K562 treated with DMSO at 1 percent for 48 hours (cell line): Measurements from ENCODE around the gene ILK. TPM values are rescaled to one million over a fixed set of nuclear protein-coding genes. Genes with fewer than 3 reads are reported as not detected.

Source experiments
- total RNA-seq: library from RNA; unstranded; fragments of 300-600 nt; gene quantifications from 2 replicates; pipeline ENCODE4 v1.2.3, GENCODE V29; 2022; ENCODE audit warnings: low replicate concordance; ENCODE audit errors: extremely low read depth

Gene ILK
- 274 TPM in 1 of 2 replicates, not detected in the other for total RNA-seq

GRCh38 chr11:6603287-6604080 is at the start of gene ILK, which contains the start of gene RRP8:
Gene ILK, plus strand, starts transcription at chr11:6603774. Its CDS starts 498 bp downstream, at chr11:6604272.
Gene RRP8, minus strand, starts transcription at chr11:6603616. Its CDS starts 114 bp downstream, at chr11:6603502.

GRCh38 chr11:6612213-6613041 is 8.9 kb downstream of the ILK start, which contains the start of gene TAF10:
Gene TAF10, minus strand, starts transcription at chr11:6612216. Its CDS starts 27 bp downstream, at chr11:6612189.

GRCh38 chr11:6619004-6619745 is 15.6 kb downstream of the ILK start, which contains the start of gene TPP1:
Gene TPP1, minus strand, starts transcription at chr11:6619422. Its CDS starts 22 bp downstream, at chr11:6619400.

DNA sequence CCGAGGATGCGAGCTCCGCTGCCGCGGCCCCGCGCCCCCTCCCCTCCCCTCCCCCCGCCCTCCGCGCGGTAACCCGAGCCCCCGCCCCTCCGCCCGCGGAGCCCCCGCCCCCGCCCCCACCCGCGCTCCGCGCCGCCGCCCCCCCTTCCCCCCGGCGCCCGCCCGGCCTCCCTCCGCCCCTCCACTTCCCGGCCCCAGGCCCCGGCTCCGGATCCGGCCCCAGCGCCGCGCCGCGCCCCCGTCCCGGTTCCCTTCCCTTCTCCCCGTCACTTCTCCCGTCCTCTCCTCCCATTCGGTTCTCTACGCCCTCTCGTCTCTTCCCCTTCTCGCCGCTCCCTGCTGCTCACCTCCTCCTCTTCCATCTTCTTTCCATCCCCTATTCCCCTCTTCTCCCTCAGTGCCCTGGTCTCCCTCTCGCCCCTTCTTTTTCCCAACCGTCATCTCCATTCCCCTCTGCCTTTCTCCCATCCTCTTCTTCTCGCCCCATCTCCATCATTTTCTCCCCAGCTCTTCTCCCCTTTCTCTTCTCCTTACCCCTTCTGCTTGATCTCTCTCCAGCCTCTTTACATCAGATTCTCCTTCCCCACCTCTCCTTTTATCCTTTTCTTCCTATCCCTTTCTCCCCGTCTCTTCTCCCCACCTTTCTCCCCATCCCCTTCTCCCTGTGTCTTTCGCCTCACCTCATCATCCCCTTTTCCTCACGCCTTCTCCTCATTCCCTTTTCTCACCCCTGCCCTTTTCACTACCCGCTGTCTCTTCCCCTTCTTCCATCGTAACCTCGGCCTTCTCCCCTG is 52.4 kb downstream of the ILK start, which contains the start of gene DCHS1:
TSS of gene DCHS1 (minus strand) at position 20 of the 794 bp plus-strand sequence. CDS start 14,196 bp downstream, outside the sequence.

Other genes starting within 250 kb of the ILK start
- not detected in 2 replicates for gene SMPD1, start 213.3 kb upstream of the ILK start, total RNA-seq
- gene APBB1, start 184.7 kb upstream of the ILK start, total RNA-seq: not detected in 2 replicates
- not detected in 2 replicates for gene HPX, start 162.8 kb upstream of the ILK start, total RNA-seq
- not detected in 2 replicates for gene TRIM3, start 129.8 kb upstream of the ILK start, total RNA-seq
- gene ARFIP2, start 122.4 kb upstream of the ILK start, total RNA-seq: not detected in 2 replicates
- gene TIMM10B, start 122.3 kb upstream of the ILK start, total RNA-seq: not detected in 2 replicates
- not detected in 2 replicates for gene DNHD1, start 106.5 kb upstream of the ILK start, total RNA-seq
- not detected in 2 replicates for gene RRP8, start 158 bp upstream of the ILK start, total RNA-seq
- not detected in 2 replicates for gene TAF10, start 8.4 kb downstream of the ILK start, total RNA-seq
- gene TPP1, start 15.6 kb downstream of the ILK start, total RNA-seq: 148 TPM in 1 of 2 replicates, not detected in the other
- not detected in 2 replicates for gene DCHS1, start 52.0 kb downstream of the ILK start, total RNA-seq
- not detected in 2 replicates for gene MRPL17, start 79.6 kb downstream of the ILK start, total RNA-seq
- gene OR2AG2, start 168.2 kb downstream of the ILK start, total RNA-seq: not detected in 2 replicates
- gene OR2AG1, start 179.2 kb downstream of the ILK start, total RNA-seq: not detected in 2 replicates
- gene OR6A2, start 195.9 kb downstream of the ILK start, total RNA-seq: not detected in 2 replicates
- not detected in 2 replicates for gene OR10A5, start 241.9 kb downstream of the ILK start, total RNA-seq